Measurements from ENCODE around the gene SNX33.

GRCh38 chr15:75704263-75704615 is 56.5 kb downstream of the SNX33 start:
- no peak for TF ChIP-seq CTCF (IDR thresholded peaks at IDR 0.05)
- TF ChIP-seq EZH2 (IDR thresholded peaks at IDR 0.05; ENCODE audit: borderline replicate concordance, insufficient read depth, low read depth, low read length, poor library complexity, severe bottlenecking): no peak
